GM21723 (cell line): Measurements from ENCODE around the gene KDM3B.
"Not testable (repeated sequence)": the region's sequence is repeated elsewhere in the genome, so short reads cannot be mapped to it uniquely, and the experiment has no call there.

Source experiments
- ATAC-seq: cut with Tn5 transposase; IDR thresholded peaks from one replicate; pipeline ENCODE4 v1.9.1; 2021; ENCODE audit warnings: mild to moderate bottlenecking, moderate library complexity; ENCODE audit not compliant: unreplicated experiment

KDM3B gene, protein sequence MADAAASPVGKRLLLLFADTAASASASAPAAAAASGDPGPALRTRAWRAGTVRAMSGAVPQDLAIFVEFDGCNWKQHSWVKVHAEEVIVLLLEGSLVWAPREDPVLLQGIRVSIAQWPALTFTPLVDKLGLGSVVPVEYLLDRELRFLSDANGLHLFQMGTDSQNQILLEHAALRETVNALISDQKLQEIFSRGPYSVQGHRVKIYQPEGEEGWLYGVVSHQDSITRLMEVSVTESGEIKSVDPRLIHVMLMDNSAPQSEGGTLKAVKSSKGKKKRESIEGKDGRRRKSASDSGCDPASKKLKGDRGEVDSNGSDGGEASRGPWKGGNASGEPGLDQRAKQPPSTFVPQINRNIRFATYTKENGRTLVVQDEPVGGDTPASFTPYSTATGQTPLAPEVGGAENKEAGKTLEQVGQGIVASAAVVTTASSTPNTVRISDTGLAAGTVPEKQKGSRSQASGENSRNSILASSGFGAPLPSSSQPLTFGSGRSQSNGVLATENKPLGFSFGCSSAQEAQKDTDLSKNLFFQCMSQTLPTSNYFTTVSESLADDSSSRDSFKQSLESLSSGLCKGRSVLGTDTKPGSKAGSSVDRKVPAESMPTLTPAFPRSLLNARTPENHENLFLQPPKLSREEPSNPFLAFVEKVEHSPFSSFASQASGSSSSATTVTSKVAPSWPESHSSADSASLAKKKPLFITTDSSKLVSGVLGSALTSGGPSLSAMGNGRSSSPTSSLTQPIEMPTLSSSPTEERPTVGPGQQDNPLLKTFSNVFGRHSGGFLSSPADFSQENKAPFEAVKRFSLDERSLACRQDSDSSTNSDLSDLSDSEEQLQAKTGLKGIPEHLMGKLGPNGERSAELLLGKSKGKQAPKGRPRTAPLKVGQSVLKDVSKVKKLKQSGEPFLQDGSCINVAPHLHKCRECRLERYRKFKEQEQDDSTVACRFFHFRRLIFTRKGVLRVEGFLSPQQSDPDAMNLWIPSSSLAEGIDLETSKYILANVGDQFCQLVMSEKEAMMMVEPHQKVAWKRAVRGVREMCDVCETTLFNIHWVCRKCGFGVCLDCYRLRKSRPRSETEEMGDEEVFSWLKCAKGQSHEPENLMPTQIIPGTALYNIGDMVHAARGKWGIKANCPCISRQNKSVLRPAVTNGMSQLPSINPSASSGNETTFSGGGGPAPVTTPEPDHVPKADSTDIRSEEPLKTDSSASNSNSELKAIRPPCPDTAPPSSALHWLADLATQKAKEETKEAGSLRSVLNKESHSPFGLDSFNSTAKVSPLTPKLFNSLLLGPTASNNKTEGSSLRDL (N-terminal part only)

DNA sequence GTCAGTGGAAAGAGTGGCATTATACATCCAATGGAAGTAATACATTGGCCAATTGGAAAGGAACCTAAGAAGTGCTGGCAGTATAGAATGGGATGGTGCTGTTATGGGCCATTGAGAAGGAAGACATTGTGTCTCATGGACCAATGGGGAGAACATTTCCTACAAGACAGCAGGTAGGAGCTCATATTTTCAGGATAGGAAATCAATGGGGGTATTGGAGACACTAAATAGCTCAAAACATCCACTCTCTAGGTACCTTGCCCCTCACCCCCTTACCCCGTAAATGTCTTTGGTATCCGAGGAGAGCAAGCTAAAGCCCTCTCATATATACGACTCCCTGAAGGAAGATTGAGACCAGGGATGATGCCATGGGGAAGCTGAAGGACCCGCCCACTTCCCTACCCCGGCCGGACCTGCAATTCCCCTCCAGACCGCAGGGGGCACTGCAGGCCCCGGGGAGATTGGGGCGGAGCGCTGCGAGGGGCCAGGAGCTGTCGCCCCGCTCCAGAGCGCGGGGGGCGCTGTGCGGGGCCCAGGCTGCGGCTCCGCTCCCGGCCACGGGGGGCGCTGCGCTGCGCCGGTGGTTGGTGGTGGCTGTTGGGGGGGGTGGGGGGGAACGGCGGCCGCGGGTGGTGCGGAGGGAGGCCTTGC lies at the start of gene KDM3B:
TSS of gene KDM3B (plus strand) at position 615 of the 651 bp plus-strand sequence. CDS start 111 bp downstream, outside the sequence.
- ATAC-seq, result peak; percentile 61

DNA sequence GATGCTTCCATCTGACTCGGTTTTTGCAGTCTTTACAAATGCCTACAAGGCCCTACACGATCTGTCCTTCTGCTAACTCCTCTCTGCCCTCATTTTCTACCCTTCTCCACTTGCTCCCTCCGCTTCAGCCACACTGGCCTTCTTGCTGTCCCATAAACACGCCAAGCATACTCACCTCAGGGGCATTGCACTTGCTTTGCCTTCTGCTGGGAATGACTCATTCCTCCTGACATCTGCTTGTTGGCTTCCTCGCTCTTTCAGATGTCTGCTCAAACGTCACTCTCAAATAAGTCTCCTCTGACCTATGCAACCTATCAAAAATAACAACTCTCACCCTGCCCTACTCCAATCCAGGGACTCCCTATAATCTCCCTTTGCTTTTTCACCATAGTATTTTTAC lies 49.1 kb upstream of the KDM3B start:
- ATAC-seq, result no peak

DNA sequence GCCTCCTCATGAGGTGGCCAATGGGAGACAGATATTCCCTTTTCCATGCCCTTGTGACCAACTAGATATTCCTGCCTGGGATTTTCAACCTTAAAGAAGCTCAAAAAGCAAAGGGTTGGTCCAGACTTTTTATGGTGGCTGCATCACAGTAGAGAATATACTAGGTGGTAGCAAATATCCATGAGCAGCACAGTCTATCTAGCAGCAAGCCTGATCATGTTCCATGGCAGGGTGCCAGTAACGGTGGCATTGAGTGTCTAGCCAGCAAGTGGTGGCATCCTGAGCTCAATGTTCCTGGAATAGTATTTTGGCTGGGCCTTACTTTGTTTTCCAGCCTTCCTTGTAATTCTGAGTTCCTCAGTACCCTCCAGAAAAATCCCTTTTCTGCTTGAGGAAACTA lies 46.7 kb upstream of the KDM3B start:
- no peak for ATAC-seq

DNA sequence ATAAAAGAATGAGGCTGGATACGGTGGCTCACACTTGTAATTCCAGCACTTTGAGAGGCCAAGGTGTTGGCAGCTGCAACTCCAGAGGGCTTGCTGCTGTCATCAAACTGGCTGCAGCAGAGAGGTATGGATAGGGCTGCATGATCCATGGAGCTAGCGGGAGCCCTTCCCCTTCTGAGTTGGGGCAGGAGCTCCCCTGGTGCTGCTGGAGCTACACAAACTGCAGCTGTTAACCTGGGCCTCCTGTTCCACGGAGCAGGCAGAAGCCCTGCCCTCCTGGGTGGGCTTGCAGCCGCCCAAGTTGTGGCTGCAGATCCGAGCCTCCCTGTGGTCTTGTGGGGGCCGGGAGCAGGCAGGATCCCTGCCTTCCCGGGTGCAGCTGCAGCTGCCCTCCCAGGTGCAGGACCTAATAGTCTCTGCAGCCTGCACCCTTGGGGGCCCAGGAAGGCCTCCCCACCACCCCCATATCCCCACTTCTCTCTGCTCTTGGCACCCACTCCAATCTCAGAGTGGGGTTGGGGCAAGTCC lies 36.7 kb upstream of the KDM3B start:
- ATAC-seq, result no peak

DNA sequence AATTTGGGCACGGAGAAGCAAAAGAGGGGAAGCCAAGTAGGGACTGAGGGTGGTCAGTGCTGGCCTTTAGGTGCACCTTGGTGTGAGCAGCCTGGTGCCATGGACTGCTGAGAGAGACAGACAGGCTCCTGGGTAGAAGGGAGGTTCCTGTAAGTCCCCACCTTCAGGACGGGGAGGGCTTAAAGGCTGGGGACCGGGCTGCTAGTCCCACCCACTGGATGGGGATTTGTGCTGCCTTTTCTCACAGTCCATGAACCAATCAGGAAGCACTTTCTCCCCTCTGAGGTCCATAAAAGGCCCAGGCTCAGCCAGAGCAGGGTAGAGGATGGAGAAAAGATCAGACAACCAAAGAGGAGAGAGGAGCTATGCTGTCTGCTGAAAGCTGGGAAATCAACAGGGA lies 36.1 kb upstream of the KDM3B start:
- ATAC-seq, result no peak

DNA sequence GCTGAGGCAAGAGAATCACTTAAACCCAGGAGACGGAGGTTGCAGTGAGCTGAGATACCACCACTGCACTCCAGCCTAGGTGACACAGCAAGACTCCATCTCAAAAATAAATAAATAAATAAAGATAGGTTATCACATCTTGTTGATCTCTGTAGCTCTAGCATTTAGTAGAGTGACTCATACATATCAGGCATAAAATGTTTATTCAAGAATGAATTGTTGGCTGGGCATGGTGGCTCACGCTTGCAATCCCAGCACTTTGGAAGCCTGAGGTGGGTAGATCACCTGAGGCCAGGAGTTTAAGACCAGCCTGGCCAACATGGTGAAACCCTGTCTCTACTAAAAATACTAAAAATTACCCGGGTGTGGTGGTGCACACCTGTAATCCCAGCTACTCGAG lies 34.3 kb upstream of the KDM3B start:
- not testable (repeated sequence) for ATAC-seq

DNA sequence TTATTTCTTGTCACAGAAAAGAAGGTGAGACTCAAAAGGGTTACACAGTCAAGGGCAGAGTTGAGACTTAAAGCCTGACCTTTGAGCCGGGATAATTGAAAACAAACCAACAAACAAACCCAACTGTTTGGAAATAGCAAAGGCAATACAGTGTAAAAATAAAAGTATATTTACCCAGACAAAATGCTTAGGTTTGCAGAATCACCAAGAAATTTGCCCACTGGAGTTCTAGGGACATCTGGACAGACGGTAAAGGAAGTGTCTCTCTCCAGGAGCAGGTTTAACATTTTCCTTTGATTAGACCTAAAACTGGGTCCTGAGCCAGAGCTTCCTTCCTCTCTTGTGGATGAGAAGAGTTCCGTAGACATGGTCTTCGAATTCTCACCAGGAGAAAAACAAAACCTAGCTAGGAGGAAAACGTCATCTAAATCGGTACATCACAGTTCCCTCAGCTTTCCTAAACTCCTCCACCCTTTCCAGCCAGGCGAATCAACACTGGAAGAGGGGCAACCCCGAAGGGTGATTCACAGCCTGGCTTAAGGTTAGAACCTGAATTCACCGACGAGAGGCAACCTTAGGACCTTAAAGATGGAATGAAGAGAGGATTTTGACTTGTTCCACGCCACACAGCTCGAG lies 21.6 kb upstream of the KDM3B start:
- ATAC-seq, result no peak

DNA sequence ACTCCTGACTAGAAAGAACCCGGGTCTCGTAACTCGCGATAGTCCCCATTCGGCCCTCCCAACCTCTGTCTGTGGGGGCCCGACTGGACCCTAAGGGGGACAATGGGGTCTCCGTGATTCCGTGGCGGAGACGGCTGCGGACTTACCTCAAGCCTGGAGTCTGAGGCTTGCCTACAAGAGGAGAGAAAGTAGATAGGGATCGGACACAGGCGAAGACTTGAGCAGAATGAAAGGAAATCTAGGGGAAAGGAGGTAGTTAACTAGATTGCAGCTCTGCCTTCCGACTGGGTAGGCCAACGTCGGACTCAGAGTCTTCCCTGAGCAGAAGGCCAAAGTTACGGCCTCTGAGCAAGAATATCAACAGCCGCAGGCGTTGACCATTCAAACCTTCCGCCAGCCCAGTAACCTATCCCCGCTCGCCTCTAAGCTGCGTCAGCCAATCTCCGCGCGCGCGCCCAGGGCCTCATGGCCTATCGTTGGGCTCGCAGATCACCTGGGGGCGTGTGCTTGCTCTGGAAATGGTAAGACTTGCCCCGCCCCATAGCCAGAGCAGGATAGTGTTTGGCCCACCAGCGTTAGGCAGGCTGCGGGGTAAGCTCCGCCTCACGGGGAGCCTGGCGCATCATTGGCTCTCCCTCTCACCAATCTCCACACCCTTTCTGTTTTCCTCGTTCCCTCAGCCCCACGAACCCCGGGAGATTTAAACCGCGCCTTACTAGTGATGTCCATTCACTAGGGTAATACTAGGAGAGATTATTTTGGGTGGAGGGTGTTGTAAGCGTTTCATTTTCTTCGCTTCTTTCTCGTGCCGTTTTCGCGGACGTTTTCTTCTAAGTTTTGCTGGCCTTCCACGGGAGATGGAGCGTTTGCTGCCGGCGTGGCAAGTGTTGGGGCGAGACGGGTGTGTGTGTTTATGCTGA lies 20.8 kb upstream of the KDM3B start, which contains the start of gene CDC25C:
TSS of gene CDC25C (minus strand) at position 356 of the 920 bp plus-strand sequence. CDS start 624 bp downstream, outside the sequence.
- ATAC-seq, result peak; percentile 99

DNA sequence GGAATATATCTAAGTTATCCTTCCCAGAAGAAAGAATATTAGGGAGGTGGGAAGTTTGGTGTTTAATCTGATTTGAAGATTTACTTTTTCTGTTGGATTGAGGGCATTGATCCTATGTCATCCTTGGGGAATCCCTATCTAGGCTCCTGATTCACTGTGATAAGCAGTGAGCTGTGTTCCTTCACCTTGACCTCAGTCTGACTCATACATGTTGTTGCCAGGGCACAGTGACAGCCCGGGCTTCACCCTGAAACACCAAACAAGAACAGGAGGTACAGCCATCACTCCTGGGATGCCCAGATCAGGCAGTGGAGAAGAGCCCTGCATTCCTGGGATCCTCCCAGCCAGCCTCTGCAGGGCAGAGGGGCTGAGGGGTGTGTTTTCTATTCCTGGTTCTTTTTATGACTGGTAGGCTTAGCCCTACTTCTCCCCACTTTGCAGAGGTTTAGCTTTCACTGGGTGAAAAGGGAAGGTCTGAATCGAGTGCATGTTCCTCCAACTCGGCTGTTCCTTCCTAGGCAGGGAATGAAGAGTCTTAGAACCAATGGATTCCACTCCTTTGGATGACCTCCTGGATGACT lies 17.5 kb upstream of the KDM3B start:
- no peak for ATAC-seq

DNA sequence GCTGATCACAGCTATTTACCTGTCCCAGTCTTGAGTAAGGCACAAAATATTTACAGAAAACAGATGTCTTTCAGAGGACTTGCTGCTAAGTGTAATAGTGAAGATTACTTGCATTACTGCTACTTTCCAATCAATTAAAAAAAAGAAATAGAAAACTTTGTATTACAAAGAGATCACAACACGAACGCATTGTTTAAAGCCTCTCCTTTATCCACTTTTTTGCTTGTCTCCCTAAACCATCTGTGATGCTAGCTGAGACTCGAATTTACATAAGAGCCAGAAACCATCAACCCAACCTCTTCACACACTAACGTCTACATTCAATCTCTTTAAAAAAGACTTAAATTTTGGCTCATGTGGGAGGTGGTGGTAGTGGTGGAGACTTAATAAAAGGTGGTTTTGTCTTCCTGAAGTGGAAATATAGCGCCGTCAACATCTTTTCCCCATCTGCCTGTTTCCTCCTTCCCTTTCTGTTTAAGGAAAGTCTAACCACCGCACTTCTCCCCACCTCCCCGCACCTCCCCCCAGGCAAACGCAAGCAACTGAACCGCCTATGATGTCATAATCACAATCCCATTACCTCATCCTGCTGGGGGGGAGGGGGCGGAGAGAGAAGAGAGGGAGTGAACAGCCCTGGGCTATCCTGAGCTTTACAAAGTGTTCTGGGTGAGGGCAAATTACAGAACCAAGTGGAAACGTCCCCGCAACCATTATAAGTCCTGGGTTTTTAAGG lies 15.4 kb upstream of the KDM3B start:
- peak; percentile 32 for ATAC-seq

DNA sequence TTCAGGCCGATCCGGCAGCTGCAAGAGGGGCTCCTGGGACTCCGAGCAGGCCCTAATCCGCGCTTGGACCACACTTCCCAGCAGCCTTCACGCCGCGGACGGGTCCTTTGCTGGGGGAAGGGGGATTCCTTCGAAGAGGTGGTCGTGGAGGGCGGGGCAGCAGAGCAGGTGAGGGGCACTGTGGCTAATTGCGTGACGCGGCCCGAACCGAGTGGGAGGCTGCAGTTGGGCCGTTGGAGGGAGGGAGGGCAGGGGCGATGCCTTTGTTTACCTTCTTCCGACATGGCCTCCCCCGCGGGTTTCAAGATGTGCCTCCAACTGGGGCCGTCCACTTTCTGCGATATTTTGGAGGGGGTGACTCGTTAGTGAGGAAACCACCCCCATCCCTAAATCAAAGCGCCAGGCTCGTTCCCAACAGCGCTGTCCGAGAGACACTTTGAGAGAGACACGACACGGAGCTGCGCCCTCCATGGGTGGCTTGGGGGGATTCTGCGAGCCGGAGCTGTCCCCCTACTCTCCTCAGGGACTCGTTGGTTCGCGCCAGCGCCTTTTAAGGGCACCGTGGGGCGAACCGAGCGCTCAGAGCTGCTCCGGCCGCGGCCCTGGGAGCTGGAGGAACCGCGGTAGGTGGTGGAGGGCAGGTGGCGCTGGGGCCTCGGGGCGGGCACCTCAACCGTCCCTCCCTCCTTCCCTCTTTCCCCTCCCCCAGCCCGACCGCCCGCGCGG lies 14.6 kb upstream of the KDM3B start, which contains the start of gene FAM53C:
TSS of gene FAM53C (plus strand) at position 582 of the 726 bp plus-strand sequence. CDS start 3,070 bp downstream, outside the sequence.
- peak; percentile 82 for ATAC-seq

DNA sequence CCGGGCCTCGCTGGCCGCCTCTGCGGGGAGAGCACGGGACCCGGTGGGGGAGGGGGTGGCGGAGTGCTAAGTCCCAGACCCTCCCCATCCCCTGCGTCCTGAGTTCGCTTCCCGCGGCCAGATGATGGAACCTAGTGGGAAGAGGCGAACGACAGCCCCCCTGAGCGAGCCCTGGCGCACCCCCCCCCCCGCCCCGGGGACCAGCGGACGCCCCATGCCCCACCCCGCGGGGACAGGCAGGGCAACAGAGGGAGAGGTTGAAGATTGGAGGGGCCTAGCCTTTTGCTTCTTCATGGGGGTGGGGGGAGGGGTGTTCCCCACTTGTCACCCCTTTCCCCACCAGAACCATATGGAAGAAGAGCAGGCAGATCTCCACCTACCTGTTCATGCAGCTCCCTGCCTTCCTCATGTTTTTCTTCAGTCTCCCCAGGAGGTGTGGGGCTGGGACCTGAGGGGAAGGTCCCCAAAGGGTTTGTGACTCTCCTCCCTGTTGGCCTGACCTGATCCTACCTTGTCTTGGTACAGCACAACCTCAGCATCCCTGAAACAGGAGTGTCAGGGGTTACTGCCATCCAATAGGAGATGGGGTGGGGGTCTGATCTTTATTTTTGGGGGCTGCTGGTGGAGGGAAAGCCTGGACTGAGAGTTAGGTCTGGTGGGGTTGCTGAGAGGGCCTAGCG lies 13.9 kb upstream of the KDM3B start:
- peak; percentile 9 for ATAC-seq

DNA sequence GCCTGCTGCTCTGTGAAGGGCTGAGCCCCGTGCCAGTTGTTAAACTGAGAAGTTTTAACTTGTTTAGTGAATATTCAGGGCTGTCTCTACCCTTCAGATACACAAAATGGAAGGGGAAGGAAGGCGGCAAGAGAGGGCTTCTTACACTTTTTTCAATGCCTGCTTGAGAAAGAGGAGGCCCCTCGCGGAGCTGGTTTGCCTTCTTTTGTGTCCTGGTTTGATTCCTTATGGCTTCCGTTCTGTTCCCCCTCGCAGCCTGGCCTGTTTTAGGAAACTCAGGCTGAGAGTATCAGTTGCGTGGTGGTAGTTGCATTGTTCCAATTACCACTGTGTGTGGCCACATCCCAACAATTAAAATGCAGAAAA lies 13.4 kb upstream of the KDM3B start:
- ATAC-seq, result no peak

DNA sequence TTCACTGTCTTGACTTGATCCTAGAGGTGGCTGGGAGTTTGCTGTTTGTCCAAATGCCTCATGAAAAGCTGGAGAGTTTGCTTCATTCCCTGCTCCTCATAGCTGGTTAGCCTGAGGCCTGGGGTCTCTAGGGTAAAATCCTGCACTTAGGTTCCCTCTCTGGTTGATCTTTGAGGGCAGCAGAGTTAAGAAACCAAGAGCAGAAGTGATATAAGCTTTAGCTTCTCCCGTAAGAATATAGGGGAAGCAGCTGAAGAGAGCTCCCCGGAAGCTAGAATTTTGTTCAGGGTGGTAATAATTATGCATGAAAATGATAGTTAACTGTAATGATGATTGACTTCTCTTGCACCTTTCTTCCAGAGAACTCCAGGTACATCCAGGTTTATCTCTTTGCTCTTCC lies 13.0 kb upstream of the KDM3B start:
- no peak for ATAC-seq

DNA sequence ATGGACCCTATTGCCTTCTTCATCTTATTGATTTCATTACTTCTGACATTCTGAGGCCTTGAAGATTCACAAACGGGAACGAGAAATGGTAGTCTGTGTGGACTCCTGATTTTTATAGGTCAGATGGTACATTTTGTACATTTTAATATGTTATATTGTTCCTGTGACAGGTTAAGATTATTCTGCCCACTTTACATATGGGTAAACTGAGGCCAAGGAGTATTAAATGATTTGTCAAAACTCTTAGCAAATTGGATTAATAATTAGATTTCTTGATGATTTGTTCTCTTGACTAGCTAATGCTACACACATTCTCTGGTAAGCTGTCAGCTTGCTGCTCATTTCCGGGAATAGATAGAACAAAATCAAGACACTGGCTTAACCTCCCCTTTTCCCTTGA lies 12.5 kb upstream of the KDM3B start:
- no peak for ATAC-seq

DNA sequence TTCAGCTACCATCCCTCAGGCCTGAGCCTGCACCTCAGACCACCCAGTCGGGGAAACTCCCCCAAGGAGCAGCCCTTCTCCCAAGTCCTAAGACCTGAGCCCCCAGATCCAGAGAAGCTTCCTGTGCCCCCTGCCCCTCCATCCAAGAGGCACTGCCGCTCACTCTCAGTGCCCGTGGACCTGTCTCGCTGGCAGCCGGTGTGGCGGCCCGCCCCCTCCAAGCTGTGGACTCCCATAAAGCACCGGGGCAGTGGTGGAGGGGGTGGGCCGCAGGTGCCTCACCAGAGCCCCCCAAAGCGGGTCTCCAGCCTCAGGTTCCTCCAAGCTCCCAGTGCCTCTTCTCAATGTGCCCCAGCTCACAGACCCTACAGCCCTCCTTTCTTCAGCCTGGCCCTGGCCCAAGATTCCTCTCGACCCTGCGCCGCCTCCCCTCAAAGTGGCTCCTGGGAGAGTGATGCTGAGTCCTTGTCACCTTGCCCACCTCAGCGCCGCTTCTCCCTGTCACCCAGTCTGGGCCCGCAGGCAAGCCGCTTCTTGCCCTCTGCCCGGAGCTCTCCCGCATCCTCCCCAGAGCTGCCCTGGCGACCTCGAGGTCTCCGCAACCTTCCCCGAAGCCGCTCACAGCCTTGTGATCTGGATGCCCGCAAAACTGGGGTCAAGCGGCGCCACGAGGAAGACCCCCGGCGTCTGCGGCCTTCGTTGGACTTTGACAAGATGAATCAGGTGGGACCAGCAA lies 7.4 kb upstream of the KDM3B start:
- no peak for ATAC-seq
